NCI-H2107 treated with DMSO at 0.1 percent for 48 hours (cell line): ENCODE results near the gene FAM89B.

Source experiments
- DNase-seq: peaks from one replicate; lab custom pipeline; 2025; ENCODE audit not compliant: unreplicated experiment; lab: John Stamatoyannopoulos, UW

Gene FAM89B

GRCh38 chr11:65573391-65574079 is 1.2 kb downstream of the FAM89B start:
- no peak for DNase-seq

GRCh38 chr11:65574109-65574810 is 1.9 kb downstream of the FAM89B start:
- DNase-seq, result peak; percentile 51

GRCh38 chr11:65574811-65575567 is 2.7 kb downstream of the FAM89B start:
- DNase-seq, result no peak

- no peak for DNase-seq
These were observed 3.4 kb downstream of the FAM89B start, which contains the start of gene EHBP1L1 for GRCh38 chr11:65575568-65576231. Gene EHBP1L1 (plus strand): TSS chr11:65576053. CDS start chr11:65576303, 250 bp downstream.

GRCh38 chr11:65576232-65576866 is 4.0 kb downstream of the FAM89B start:
- no peak for DNase-seq

- DNase-seq, result no peak
These were observed 4.8 kb downstream of the FAM89B start for GRCh38 chr11:65576867-65577755.

GRCh38 chr11:65577756-65578109 is 5.4 kb downstream of the FAM89B start:
- DNase-seq, result no peak

- DNase-seq, result no peak
These were observed 5.8 kb downstream of the FAM89B start for GRCh38 chr11:65578134-65578533.

- no peak for DNase-seq
These were observed 6.3 kb downstream of the FAM89B start for GRCh38 chr11:65578667-65579066.

GRCh38 chr11:65579291-65579690 is 7.0 kb downstream of the FAM89B start:
- DNase-seq, result no peak

- DNase-seq, result no peak
These were observed 7.8 kb downstream of the FAM89B start for GRCh38 chr11:65580031-65580692.

GRCh38 chr11:65580756-65581155 is 8.4 kb downstream of the FAM89B start:
- no peak for DNase-seq

- DNase-seq, result no peak
These were observed 9.6 kb downstream of the FAM89B start for GRCh38 chr11:65581928-65582327.

- DNase-seq, result no peak
These were observed 11.3 kb downstream of the FAM89B start for GRCh38 chr11:65583589-65583988.

GRCh38 chr11:65584106-65584505 is 11.8 kb downstream of the FAM89B start:
- DNase-seq, result no peak

- DNase-seq, result no peak
These were observed 12.4 kb downstream of the FAM89B start for GRCh38 chr11:65584723-65585171.

GRCh38 chr11:65585396-65586246 is 13.3 kb downstream of the FAM89B start:
- DNase-seq, result no peak

- DNase-seq, result no peak
These were observed 13.9 kb downstream of the FAM89B start for GRCh38 chr11:65586247-65586630.
